HG02610 (cell line): Measurements from ENCODE around the gene SLC25A28.
A peak's percentile ranks its signal among the peaks of the same experiment; 100 is the strongest.
"Not testable (repeated sequence)": the region's sequence is repeated elsewhere in the genome, so short reads cannot be mapped to it uniquely, and the experiment has no call there.

Experiments used
- ATAC-seq: cut with Tn5 transposase; IDR thresholded peaks from one replicate; pipeline ENCODE4 v1.9.1; 2021; ENCODE audit warnings: mild to moderate bottlenecking, moderate library complexity; ENCODE audit not compliant: unreplicated experiment

The SLC25A28 gene

GRCh38 chr10:99629625-99629978 is 9.4 kb upstream of the SLC25A28 start:
- ATAC-seq, result peak; percentile 74

GRCh38 chr10:99628923-99629624 is 8.8 kb upstream of the SLC25A28 start:
- no peak for ATAC-seq

- ATAC-seq, result not testable (repeated sequence)
These were observed 4.9 kb upstream of the SLC25A28 start for GRCh38 chr10:99625124-99625523.

GRCh38 chr10:99623919-99624318 is 3.7 kb upstream of the SLC25A28 start:
- ATAC-seq, result no peak

GRCh38 chr10:99621454-99622251 is 1.4 kb upstream of the SLC25A28 start:
- no peak for ATAC-seq

GRCh38 chr10:99620711-99621453 is 643 bp upstream of the SLC25A28 start:
- ATAC-seq, result peak; percentile 86

GRCh38 chr10:99619090-99619800 is 994 bp downstream of the SLC25A28 start:
- no peak for ATAC-seq

GRCh38 chr10:99617696-99618095 is 2.5 kb downstream of the SLC25A28 start:
- ATAC-seq, result no peak

- ATAC-seq, result no peak
These were observed 4.8 kb downstream of the SLC25A28 start for GRCh38 chr10:99615426-99615825.

GRCh38 chr10:99612167-99612831 is 7.9 kb downstream of the SLC25A28 start:
- peak; percentile 50 for ATAC-seq

- no peak for ATAC-seq
These were observed 8.9 kb downstream of the SLC25A28 start for GRCh38 chr10:99611326-99611725.

- ATAC-seq, result no peak
These were observed 10.0 kb downstream of the SLC25A28 start for GRCh38 chr10:99610221-99610620.

GRCh38 chr10:99609186-99609585 is 11.1 kb downstream of the SLC25A28 start:
- ATAC-seq, result no peak

- no peak for ATAC-seq
These were observed 14.9 kb downstream of the SLC25A28 start for GRCh38 chr10:99605351-99605750.

- ATAC-seq, result no peak
These were observed 15.4 kb downstream of the SLC25A28 start for GRCh38 chr10:99604862-99605261.

- ATAC-seq, result peak; percentile 80
These were observed 21.3 kb downstream of the SLC25A28 start for GRCh38 chr10:99598781-99599509.

- ATAC-seq, result no peak
These were observed 22.2 kb downstream of the SLC25A28 start for GRCh38 chr10:99598011-99598410.

- ATAC-seq, result not testable (repeated sequence)
These were observed 23.5 kb downstream of the SLC25A28 start for GRCh38 chr10:99596708-99597107.

GRCh38 chr10:99595770-99596465 is 24.3 kb downstream of the SLC25A28 start:
- ATAC-seq, result no peak
